ENCODE data around the gene VPS52. TPM values are rescaled to one million over a fixed set of nuclear protein-coding genes. Genes with fewer than 3 reads are reported as not detected.
A peak's percentile ranks its signal among the peaks of the same experiment; 100 is the strongest.

VPS52 gene
- polyA plus RNA-seq, 1 donor from 2014 or later = 29.1 TPM

DNA sequence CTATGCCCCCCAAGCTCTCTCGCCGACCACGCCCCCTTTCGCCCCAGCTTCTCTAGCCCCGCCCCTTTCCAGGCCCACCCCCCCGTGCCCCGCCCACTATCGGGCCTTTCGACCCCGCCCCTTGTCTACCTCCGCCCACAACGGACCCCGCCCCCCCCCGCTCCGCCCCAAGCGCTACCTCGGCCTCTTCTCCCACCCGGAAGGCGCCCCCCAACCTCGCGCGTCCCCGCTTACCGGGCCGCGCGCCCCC, 45.7 kb upstream of the VPS52 start:
- H3F3A ChIP-seq (ENCODE audit: insufficient read depth, low read length, poor library complexity, severe bottlenecking) = peaks cover 6% of the 10 kb centered on the region
- H3K9ac ChIP-seq (ENCODE audit: low read length) = peak overlapping the region; percentile 68
- H3K79me2 ChIP-seq (replicated peaks; ENCODE audit: insufficient read depth, low read length) = peaks cover 15% of the 10 kb centered on the region
- peak overlapping the region; percentile 87 for H3K27ac ChIP-seq (ENCODE audit: low read length)
- H4K20me1 ChIP-seq (ENCODE audit: insufficient read depth) = no peaks in the 10 kb centered on the region
- no peak overlapping the region for H2AFZ ChIP-seq (ENCODE audit: low read depth, low read length)
- H3K4me3 ChIP-seq (ENCODE audit: low read length) = peak overlapping the region; percentile 70
- H3K9me2 ChIP-seq (ENCODE audit: insufficient read depth, low read length) = no peaks in the 10 kb centered on the region
- TF ChIP-seq SMC3 (conservative IDR thresholded peaks at IDR 0.05; ENCODE audit: poor library complexity) (no peak), EZH2 (IDR thresholded peaks at IDR 0.05; ENCODE audit: borderline replicate concordance, insufficient read depth, low read length, poor library complexity, severe bottlenecking) (no peak), EP300 (conservative IDR thresholded peaks at IDR 0.05; ENCODE audit: poor library complexity, severe bottlenecking) (no peak), RAD21 (conservative IDR thresholded peaks at IDR 0.05) (no peak), POLR2AphosphoS5 (IDR thresholded peaks at IDR 0.05) (no peak), MXI1 (conservative IDR thresholded peaks at IDR 0.05; ENCODE audit: poor library complexity, severe bottlenecking) (no peak)
- TF ChIP-seq, protein P1, sequence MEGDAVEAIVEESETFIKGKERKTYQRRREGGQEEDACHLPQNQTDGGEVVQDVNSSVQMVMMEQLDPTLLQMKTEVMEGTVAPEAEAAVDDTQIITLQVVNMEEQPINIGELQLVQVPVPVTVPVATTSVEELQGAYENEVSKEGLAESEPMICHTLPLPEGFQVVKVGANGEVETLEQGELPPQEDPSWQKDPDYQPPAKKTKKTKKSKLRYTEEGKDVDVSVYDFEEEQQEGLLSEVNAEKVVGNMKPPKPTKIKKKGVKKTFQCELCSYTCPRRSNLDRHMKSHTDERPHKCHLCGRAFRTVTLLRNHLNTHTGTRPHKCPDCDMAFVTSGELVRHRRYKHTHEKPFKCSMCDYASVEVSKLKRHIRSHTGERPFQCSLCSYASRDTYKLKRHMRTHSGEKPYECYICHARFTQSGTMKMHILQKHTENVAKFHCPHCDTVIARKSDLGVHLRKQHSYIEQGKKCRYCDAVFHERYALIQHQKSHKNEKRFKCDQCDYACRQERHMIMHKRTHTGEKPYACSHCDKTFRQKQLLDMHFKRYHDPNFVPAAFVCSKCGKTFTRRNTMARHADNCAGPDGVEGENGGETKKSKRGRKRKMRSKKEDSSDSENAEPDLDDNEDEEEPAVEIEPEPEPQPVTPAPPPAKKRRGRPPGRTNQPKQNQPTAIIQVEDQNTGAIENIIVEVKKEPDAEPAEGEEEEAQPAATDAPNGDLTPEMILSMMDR (IDR thresholded peaks at IDR 0.05; ENCODE audit: poor library complexity, severe bottlenecking) = no peak
- H3K9me3 ChIP-seq (ENCODE audit: low read length) = no peaks in the 10 kb centered on the region
- H3K36me3 ChIP-seq (ENCODE audit: insufficient read depth, low read length) = peaks cover 4% of the 10 kb centered on the region
- H3K4me2 ChIP-seq (ENCODE audit: low read length) = no peak overlapping the region
- peaks cover 17% of the 10 kb centered on the region for H3K27me3 ChIP-seq (ENCODE audit: insufficient read depth, low read depth, low read length)

DNA sequence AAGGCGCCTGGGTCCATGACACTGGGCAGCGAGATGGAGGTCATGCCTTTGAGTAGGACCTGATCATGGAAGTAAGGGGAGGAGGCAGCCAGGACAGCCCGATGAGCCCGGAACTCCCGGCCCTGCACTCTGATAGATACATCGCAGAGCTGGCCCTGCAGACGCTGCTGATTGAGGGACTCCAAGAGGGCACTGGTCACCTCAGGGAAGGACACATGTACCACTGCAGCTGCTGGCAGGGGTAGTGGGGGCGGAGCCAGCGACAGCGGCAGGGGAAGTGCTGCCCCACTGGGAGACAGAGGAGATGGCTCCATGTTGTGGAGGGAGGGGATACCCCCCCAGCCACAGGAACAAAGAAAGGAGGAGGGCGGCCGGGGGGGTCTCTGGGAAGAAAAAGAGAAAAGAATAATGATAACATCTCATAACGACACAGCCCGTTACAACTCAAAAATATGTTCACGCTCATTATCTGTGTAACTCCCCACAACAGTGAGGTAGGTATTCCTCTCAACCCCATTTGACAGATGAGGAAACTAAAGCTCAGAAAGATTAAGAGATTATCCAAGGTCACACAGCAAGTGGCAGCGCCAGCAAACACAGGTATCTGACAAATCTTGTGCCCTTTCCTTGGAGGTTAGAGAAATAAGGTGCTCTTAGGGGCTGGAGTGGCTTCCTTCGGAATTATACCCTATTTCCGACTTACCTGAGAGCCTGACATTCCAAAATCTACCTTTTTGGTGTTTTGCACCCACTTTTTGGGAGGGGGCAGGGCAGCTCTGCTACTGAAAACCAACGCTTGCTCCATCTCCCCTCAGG, 45.1 kb upstream of the VPS52 start:
- Histone ChIP-seq H2AFZ (ENCODE audit: low read depth, low read length) (no peak overlapping the region), H3K27me3 (ENCODE audit: insufficient read depth, low read depth, low read length) (peaks cover 22% of the 10 kb centered on the region), H3K79me2 (replicated peaks; ENCODE audit: insufficient read depth, low read length) (peaks cover 10% of the 10 kb centered on the region), H3K27ac (ENCODE audit: low read length) (peak overlapping the region; percentile 87), H3K36me3 (ENCODE audit: insufficient read depth, low read length) (peaks cover 4% of the 10 kb centered on the region), H3F3A (ENCODE audit: insufficient read depth, low read length, poor library complexity, severe bottlenecking) (peaks cover 6% of the 10 kb centered on the region), H3K9ac (ENCODE audit: low read length) (peak overlapping the region; percentile 68), H3K4me3 (ENCODE audit: low read length) (peak overlapping the region; percentile 70), H3K9me3 (ENCODE audit: low read length) (no peaks in the 10 kb centered on the region), H3K9me2 (ENCODE audit: insufficient read depth, low read length) (no peaks in the 10 kb centered on the region), H3K4me2 (ENCODE audit: low read length) (no peak overlapping the region), H4K20me1 (ENCODE audit: insufficient read depth) (no peaks in the 10 kb centered on the region)
- no peak for TF ChIP-seq MXI1 (conservative IDR thresholded peaks at IDR 0.05; ENCODE audit: poor library complexity, severe bottlenecking)
- no peak for TF ChIP-seq TAF1 (IDR thresholded peaks at IDR 0.05; ENCODE audit: low read depth)
- no peak for TF ChIP-seq SMC3 (conservative IDR thresholded peaks at IDR 0.05; ENCODE audit: poor library complexity)
- TF ChIP-seq EP300 (conservative IDR thresholded peaks at IDR 0.05; ENCODE audit: poor library complexity, severe bottlenecking) = no peak
- TF ChIP-seq, protein P2, sequence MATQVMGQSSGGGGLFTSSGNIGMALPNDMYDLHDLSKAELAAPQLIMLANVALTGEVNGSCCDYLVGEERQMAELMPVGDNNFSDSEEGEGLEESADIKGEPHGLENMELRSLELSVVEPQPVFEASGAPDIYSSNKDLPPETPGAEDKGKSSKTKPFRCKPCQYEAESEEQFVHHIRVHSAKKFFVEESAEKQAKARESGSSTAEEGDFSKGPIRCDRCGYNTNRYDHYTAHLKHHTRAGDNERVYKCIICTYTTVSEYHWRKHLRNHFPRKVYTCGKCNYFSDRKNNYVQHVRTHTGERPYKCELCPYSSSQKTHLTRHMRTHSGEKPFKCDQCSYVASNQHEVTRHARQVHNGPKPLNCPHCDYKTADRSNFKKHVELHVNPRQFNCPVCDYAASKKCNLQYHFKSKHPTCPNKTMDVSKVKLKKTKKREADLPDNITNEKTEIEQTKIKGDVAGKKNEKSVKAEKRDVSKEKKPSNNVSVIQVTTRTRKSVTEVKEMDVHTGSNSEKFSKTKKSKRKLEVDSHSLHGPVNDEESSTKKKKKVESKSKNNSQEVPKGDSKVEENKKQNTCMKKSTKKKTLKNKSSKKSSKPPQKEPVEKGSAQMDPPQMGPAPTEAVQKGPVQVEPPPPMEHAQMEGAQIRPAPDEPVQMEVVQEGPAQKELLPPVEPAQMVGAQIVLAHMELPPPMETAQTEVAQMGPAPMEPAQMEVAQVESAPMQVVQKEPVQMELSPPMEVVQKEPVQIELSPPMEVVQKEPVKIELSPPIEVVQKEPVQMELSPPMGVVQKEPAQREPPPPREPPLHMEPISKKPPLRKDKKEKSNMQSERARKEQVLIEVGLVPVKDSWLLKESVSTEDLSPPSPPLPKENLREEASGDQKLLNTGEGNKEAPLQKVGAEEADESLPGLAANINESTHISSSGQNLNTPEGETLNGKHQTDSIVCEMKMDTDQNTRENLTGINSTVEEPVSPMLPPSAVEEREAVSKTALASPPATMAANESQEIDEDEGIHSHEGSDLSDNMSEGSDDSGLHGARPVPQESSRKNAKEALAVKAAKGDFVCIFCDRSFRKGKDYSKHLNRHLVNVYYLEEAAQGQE (IDR thresholded peaks at IDR 0.05; ENCODE audit: borderline replicate concordance) = no peak
- TF ChIP-seq, protein P1 (IDR thresholded peaks at IDR 0.05; ENCODE audit: poor library complexity, severe bottlenecking) = no peak
- no peak for TF ChIP-seq EZH2 (IDR thresholded peaks at IDR 0.05; ENCODE audit: borderline replicate concordance, insufficient read depth, low read length, poor library complexity, severe bottlenecking)
- TF ChIP-seq RAD21 (conservative IDR thresholded peaks at IDR 0.05) = no peak
- TF ChIP-seq POLR2AphosphoS5 (IDR thresholded peaks at IDR 0.05) = no peak

All from neural cell (in vitro differentiated cells).